ENCODE measurements around the gene HOXA6. TPM values are rescaled to one million over a fixed set of nuclear protein-coding genes. Genes with fewer than 3 reads are reported as not detected.
A peak's percentile ranks its signal among the peaks of the same experiment; 100 is the strongest.

The HOXA6 gene
- polyA plus RNA-seq, 3 donors = not detected

DNA sequence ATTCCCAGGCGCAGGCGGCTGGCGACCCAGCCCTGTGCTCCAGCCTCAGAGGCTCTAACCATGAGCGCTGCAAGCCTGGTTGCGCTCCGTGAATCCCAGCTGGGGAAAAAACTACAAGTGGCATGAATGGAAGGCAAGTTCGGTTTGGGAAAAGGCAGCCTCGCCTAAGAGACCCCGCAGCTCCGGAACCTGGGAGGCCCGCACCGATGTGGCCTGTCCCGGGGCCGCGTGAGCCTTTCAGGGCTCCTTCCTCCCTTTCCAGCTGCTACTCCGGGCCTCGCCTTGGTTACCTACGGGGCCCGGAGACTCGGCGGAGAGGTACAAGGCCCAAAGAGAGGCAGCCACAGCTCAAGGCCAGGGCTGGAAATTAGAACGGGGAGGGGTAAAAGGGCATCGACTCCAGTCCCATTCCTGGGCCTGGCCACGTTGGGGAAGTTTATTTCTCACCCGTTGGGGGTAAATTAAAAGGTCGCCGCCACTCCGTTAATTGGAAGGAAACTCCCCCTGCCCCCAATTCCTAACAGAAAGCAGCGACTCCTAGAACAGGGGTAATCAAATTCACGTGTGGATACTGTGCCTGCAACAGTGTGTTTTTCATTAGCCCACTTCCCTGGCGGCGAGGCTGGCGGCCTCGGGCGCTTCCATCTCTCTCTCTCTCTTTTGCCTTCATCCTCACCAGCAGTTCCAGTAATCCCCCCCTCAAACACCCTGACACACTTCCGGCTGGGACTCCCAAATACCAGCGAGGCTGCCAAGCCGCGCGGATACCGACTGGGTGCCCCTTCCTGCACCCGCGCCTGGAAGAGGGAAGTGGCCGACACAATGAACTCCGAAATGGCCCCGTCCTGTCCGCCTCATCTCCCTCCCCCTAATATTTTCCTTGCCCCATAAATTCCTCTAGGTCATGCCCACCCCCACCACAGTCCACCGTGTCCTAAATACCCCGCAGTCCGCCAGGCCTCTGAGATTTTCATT lies 19.2 kb upstream of the HOXA6 start:
- 1% methylated on average over 33 of the region's 50 CpGs for WGBS (ENCODE audit: insufficient coverage)
- Mint-ChIP-seq H3K27me3 (ENCODE audit: low read depth in 3 of 3) (peaks cover 91 to 95% (median 94%) of the 10 kb centered on the region in 3 donors), H3K4me3 (peak overlapping the region; percentile 66 to 95), H3K9me3 (peaks cover 5 to 63% (median 39%) of the 10 kb centered on the region in 7 donors), H3K27ac (no peak overlapping the region), H3K4me1 (peaks cover 65% of the 10 kb centered on the region), H3K36me3 (peaks cover 27 to 46% of the 10 kb centered on the region in 2 donors)
- TF ChIP-seq, protein P1, sequence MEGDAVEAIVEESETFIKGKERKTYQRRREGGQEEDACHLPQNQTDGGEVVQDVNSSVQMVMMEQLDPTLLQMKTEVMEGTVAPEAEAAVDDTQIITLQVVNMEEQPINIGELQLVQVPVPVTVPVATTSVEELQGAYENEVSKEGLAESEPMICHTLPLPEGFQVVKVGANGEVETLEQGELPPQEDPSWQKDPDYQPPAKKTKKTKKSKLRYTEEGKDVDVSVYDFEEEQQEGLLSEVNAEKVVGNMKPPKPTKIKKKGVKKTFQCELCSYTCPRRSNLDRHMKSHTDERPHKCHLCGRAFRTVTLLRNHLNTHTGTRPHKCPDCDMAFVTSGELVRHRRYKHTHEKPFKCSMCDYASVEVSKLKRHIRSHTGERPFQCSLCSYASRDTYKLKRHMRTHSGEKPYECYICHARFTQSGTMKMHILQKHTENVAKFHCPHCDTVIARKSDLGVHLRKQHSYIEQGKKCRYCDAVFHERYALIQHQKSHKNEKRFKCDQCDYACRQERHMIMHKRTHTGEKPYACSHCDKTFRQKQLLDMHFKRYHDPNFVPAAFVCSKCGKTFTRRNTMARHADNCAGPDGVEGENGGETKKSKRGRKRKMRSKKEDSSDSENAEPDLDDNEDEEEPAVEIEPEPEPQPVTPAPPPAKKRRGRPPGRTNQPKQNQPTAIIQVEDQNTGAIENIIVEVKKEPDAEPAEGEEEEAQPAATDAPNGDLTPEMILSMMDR (IDR thresholded peaks at IDR 0.05) = no peak
- Histone ChIP-seq H3K4me1 (ENCODE audit: control insufficient read depth in 1 of 2, insufficient read depth in 2 of 2, low read length in 2 of 2) (peaks cover 66 to 88% of the 10 kb centered on the region in 2 donors), H3K79me2 (ENCODE audit: insufficient read depth, low read length) (peaks cover 7% of the 10 kb centered on the region), H4K20me1 (ENCODE audit: insufficient read depth, low read length) (peaks cover 9% of the 10 kb centered on the region), H3K4me2 (replicated peaks; ENCODE audit: extremely low read depth, low read length, poor library complexity, severe bottlenecking) (peak overlapping the region; percentile 69), H3K9ac (ENCODE audit: insufficient read depth, low read length, poor library complexity, severe bottlenecking) (peak overlapping the region; percentile 33), H3K4me3 (replicated peaks in 1 of 3; ENCODE audit: low read depth in 2 of 3, low read length in 3 of 3) (peak overlapping the region in 2 of 3 experiments; percentile 10 to 74), H2AFZ (ENCODE audit: insufficient read depth, low read depth, low read length, poor library complexity, severe bottlenecking) (peak overlapping the region; percentile 79), H3K27me3 (ENCODE audit: control insufficient read depth in 2 of 2, insufficient read depth in 2 of 2, low read length in 2 of 2) (peaks cover 67 to 100% of the 10 kb centered on the region in 2 donors), H3K27ac (ENCODE audit: low read depth in 1 of 2, low read length in 2 of 2) (no peak overlapping the region), H3K9me3 (replicated peaks in 1 of 2; ENCODE audit: control insufficient read depth in 1 of 2, insufficient read depth in 1 of 2, low read length in 2 of 2) (peaks cover 18 to 46% of the 10 kb centered on the region in 2 donors), H3K36me3 (replicated peaks in 1 of 2; ENCODE audit: control insufficient read depth in 1 of 2, insufficient read depth in 2 of 2, low read length in 2 of 2) (no peaks in the 10 kb centered on the region)
- intact Hi-C loops (cut with micrococcal nuclease) = loop anchor here (5.0 to 10.0 kb wide), 3 partner anchors 35 to 1305 kb away; partner anchors contain the start of gene HOXA13 (in 1 of the 2)
- no peak for DNase-seq

GRCh38 chr7:27165996-27166530 lies 18.5 kb upstream of the HOXA6 start:
- Mint-ChIP-seq H3K27ac (peak overlapping the region in 2 of 7 donors; percentile 68), H3K4me1 (peaks cover 64% of the 10 kb centered on the region), H3K4me3 (peak overlapping the region; percentile 65 to 95), H3K36me3 (peaks cover 23 to 43% of the 10 kb centered on the region in 2 donors), H3K9me3 (peaks cover 5 to 57% (median 36%) of the 10 kb centered on the region in 7 donors), H3K27me3 (ENCODE audit: low read depth in 3 of 3) (peaks cover 85 to 91% (median 88%) of the 10 kb centered on the region in 3 donors)
- Histone ChIP-seq H3K27ac (ENCODE audit: low read depth in 1 of 2, low read length in 2 of 2) (no peak overlapping the region), H3K27me3 (ENCODE audit: control insufficient read depth in 2 of 2, insufficient read depth in 2 of 2, low read length in 2 of 2) (peaks cover 59 to 96% of the 10 kb centered on the region in 2 donors), H3K9me3 (replicated peaks in 1 of 2; ENCODE audit: control insufficient read depth in 1 of 2, insufficient read depth in 1 of 2, low read length in 2 of 2) (peaks cover 18 to 39% of the 10 kb centered on the region in 2 donors), H3K4me3 (replicated peaks in 1 of 3; ENCODE audit: low read depth in 2 of 3, low read length in 3 of 3) (peak overlapping the region; percentile 2 to 74 (median 40)), H3K79me2 (ENCODE audit: insufficient read depth, low read length) (peaks cover 7% of the 10 kb centered on the region), H3K4me1 (ENCODE audit: control insufficient read depth in 1 of 2, insufficient read depth in 2 of 2, low read length in 2 of 2) (peaks cover 68 to 88% of the 10 kb centered on the region in 2 donors), H3K36me3 (replicated peaks in 1 of 2; ENCODE audit: control insufficient read depth in 1 of 2, insufficient read depth in 2 of 2, low read length in 2 of 2) (no peaks in the 10 kb centered on the region), H4K20me1 (ENCODE audit: insufficient read depth, low read length) (peaks cover 9% of the 10 kb centered on the region), H3K9ac (ENCODE audit: insufficient read depth, low read length, poor library complexity, severe bottlenecking) (peak overlapping the region; percentile 33), H3K4me2 (replicated peaks; ENCODE audit: extremely low read depth, low read length, poor library complexity, severe bottlenecking) (peak overlapping the region; percentile 69), H2AFZ (ENCODE audit: insufficient read depth, low read depth, low read length, poor library complexity, severe bottlenecking) (peak overlapping the region; percentile 79)
- DNase-seq = no peak
- intact Hi-C loops (cut with micrococcal nuclease) = loop anchor here (5.0 to 10.0 kb wide), 3 partner anchors 36 to 1304 kb away; partner anchors contain the start of gene HOXA13 (in 1 of the 2)
- TF ChIP-seq, protein P1 (IDR thresholded peaks at IDR 0.05) = no peak
- under 1% methylated on average over 46 of the region's 46 CpGs for WGBS (ENCODE audit: insufficient coverage)

Data from CD14-positive monocyte (primary cell).